ENCODE data around the gene ALOX12.

DNA sequence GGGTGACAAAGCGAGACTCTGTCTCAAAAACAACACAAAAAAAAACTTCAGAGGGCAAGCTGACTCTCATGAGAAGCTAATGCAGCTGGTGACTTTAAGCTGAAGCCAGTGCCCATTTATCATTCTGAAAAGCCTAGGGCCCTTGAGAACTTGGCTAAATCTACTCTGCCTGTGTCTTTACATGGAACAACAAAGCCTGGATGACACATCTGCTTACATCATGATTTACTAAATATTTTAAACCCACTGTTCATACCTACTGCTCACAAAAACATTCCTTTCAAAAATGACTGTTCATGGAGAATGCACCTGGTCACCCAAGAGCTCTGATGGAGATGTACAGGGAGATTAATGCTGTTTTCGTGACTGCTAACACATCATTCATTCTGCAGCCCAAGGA is 6.1 kb upstream of the ALOX12 start:
- TF ChIP-seq, protein P1, sequence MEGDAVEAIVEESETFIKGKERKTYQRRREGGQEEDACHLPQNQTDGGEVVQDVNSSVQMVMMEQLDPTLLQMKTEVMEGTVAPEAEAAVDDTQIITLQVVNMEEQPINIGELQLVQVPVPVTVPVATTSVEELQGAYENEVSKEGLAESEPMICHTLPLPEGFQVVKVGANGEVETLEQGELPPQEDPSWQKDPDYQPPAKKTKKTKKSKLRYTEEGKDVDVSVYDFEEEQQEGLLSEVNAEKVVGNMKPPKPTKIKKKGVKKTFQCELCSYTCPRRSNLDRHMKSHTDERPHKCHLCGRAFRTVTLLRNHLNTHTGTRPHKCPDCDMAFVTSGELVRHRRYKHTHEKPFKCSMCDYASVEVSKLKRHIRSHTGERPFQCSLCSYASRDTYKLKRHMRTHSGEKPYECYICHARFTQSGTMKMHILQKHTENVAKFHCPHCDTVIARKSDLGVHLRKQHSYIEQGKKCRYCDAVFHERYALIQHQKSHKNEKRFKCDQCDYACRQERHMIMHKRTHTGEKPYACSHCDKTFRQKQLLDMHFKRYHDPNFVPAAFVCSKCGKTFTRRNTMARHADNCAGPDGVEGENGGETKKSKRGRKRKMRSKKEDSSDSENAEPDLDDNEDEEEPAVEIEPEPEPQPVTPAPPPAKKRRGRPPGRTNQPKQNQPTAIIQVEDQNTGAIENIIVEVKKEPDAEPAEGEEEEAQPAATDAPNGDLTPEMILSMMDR (IDR thresholded peaks at IDR 0.05; ENCODE audit: low read length) = no peak
- TF ChIP-seq EZH2phosphoT487 (IDR thresholded peaks at IDR 0.05; ENCODE audit: low read length) (no peak), EZH2 (optimal IDR thresholded peaks at IDR 0.05; ENCODE audit: low read depth, low read length) (no peak)
